ENCODE data around the gene TMEM144. TPM values are rescaled to one million over a fixed set of nuclear protein-coding genes. Genes with fewer than 3 reads are reported as not detected.
"Not testable (repeated sequence)": the region's sequence is repeated elsewhere in the genome, so short reads cannot be mapped to it uniquely, and the experiment has no call there.

Gene TMEM144
- total RNA-seq, 1 donor, result 2.2 TPM

GRCh38 chr4:158203929-158204328, 6.4 kb upstream of the TMEM144 start:
- no peak overlapping the region for H3K4me3 ChIP-seq (ENCODE audit: low read length)
- no peaks in the 10 kb centered on the region for H3K9me3 ChIP-seq (ENCODE audit: low read depth, low read length)
- no peaks in the 10 kb centered on the region for H3K27me3 ChIP-seq (ENCODE audit: insufficient read depth, low read length)
- H3K4me1 ChIP-seq (ENCODE audit: insufficient read depth, low read length), result peaks cover 23% of the 10 kb centered on the region

DNA sequence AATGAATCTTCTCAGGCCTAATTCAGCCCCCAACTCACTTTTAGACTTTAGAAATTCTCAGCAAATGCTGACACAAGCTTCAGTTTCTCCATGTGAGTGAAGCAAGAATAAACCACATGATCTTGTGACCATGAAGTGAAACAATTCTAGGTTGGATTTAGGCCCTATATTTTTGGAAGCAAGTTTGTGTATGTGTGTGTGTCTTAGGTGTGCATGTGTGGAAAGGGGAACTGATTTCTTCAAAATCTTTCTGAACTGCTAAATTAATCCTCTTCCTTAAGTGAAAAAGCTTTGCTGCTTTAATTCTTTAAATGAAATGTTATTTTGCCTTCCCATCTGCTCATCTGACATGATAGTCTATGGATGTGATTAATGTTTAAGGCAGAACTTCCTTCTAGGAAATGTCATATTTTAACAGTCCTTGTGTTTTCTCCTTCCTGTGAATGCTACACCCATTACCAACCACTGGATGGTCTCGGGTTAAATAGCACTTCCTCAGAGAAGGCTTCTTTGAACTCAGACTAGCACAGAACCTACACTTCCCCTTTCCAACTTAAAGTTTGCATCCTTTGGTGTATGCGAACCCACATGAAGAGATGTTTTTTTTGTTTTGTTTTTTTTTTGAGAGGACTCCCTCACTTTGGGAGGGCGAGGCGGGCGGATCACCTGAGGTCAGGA, 1.2 kb upstream of the TMEM144 start:
- H3K4me1 ChIP-seq (ENCODE audit: insufficient read depth, low read length), result peaks cover 34% of the 10 kb centered on the region
- no peak overlapping the region for H3K4me3 ChIP-seq (ENCODE audit: low read length)
- no peaks in the 10 kb centered on the region for H3K27me3 ChIP-seq (ENCODE audit: insufficient read depth, low read length)
- no peaks in the 10 kb centered on the region for H3K9me3 ChIP-seq (ENCODE audit: low read depth, low read length)

DNA sequence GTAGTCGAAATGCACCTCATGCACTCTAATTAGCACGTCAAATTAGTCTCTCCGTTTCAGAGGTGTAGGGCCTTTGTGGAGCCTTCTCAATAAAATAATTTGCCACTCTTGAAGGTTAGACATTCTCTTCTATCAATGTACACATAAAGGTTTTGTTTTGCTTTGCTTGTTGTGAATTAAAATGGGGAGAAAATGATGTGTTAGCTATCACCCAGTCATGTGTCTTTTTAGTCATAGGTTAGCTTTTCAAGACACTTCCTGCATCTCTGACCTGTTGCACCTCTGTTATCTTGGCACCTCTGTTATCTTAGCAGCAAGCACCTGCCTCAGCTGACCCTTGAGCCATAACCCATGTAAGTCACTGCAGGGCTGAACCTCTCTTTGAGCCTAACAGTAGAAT, 936 bp downstream of the TMEM144 start:
- Histone ChIP-seq H3K4me3 (ENCODE audit: low read length) (no peak overlapping the region), H3K9me3 (ENCODE audit: low read depth, low read length) (no peaks in the 10 kb centered on the region)

GRCh38 chr4:158213466-158213865, 3.2 kb downstream of the TMEM144 start:
- no peaks in the 10 kb centered on the region for H3K9me3 ChIP-seq (ENCODE audit: low read depth, low read length)
- no peak overlapping the region for H3K4me3 ChIP-seq (ENCODE audit: low read length)
- no peaks in the 10 kb centered on the region for H3K27me3 ChIP-seq (ENCODE audit: insufficient read depth, low read length)

More for the DNA sequence above, 936 bp downstream of the TMEM144 start:
- H3K27me3 ChIP-seq (ENCODE audit: insufficient read depth, low read length), result no peaks in the 10 kb centered on the region
- peaks cover 34% of the 10 kb centered on the region for H3K4me1 ChIP-seq (ENCODE audit: insufficient read depth, low read length)

GRCh38 chr4:158214856-158215255, 4.6 kb downstream of the TMEM144 start:
- Histone ChIP-seq H3K4me3 (ENCODE audit: low read length) (no peak overlapping the region), H3K27me3 (ENCODE audit: insufficient read depth, low read length) (no peaks in the 10 kb centered on the region), H3K4me1 (ENCODE audit: insufficient read depth, low read length) (peaks cover 15% of the 10 kb centered on the region), H3K9me3 (ENCODE audit: low read depth, low read length) (no peaks in the 10 kb centered on the region)

More at GRCh38 chr4:158213466-158213865, 3.2 kb downstream of the TMEM144 start:
- H3K4me1 ChIP-seq (ENCODE audit: insufficient read depth, low read length), result peaks cover 28% of the 10 kb centered on the region

GRCh38 chr4:158217763-158218162, 7.5 kb downstream of the TMEM144 start:
- Histone ChIP-seq H3K4me1 (ENCODE audit: insufficient read depth, low read length) (no peaks in the 10 kb centered on the region), H3K9me3 (ENCODE audit: low read depth, low read length) (no peaks in the 10 kb centered on the region), H3K27me3 (ENCODE audit: insufficient read depth, low read length) (no peaks in the 10 kb centered on the region), H3K4me3 (ENCODE audit: low read length) (no peak overlapping the region)

- Histone ChIP-seq H3K9me3 (ENCODE audit: low read depth, low read length) (no peaks in the 10 kb centered on the region), H3K4me1 (ENCODE audit: insufficient read depth, low read length) (no peaks in the 10 kb centered on the region), H3K27me3 (ENCODE audit: insufficient read depth, low read length) (no peaks in the 10 kb centered on the region), H3K4me3 (ENCODE audit: low read length) (no peak overlapping the region)
Observed at GRCh38 chr4:158219623-158220022, 9.3 kb downstream of the TMEM144 start.

GRCh38 chr4:158224318-158224717, 14.0 kb downstream of the TMEM144 start:
- not testable (repeated sequence) for H3K9me3 ChIP-seq (ENCODE audit: low read depth, low read length); H3K4me1 ChIP-seq (ENCODE audit: insufficient read depth, low read length); H3K4me3 ChIP-seq (ENCODE audit: low read length); H3K27me3 ChIP-seq (ENCODE audit: insufficient read depth, low read length)

DNA sequence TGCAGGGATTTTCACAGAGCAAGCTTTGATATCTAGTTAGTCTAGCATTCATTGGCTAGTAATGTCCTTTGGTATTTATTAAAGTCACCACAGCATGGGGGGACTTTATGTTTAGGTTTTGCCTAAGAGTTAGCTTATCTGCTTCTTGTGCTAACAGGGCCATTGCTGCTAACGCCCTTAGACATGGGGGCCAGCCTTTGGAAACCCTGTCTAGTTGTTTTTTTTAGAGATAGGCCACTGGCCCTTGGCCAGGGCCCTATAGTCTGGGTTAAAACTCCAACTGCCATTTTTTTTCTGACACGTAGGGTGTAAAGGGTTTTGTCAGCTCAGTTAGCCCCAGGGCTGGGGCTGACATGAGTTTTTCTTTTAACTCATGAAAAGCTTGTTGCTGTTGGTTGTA, 14.7 kb downstream of the TMEM144 start:
- not testable (repeated sequence) for H3K4me1 ChIP-seq (ENCODE audit: insufficient read depth, low read length); H3K27me3 ChIP-seq (ENCODE audit: insufficient read depth, low read length); H3K4me3 ChIP-seq (ENCODE audit: low read length); H3K9me3 ChIP-seq (ENCODE audit: low read depth, low read length)

- H3K4me3 ChIP-seq (ENCODE audit: low read length); H3K9me3 ChIP-seq (ENCODE audit: low read depth, low read length); H3K4me1 ChIP-seq (ENCODE audit: insufficient read depth, low read length); H3K27me3 ChIP-seq (ENCODE audit: insufficient read depth, low read length): not testable (repeated sequence)
Observed at GRCh38 chr4:158227880-158228279, 17.6 kb downstream of the TMEM144 start.

GRCh38 chr4:158228399-158228798, 18.1 kb downstream of the TMEM144 start:
- H3K27me3 ChIP-seq (ENCODE audit: insufficient read depth, low read length); H3K9me3 ChIP-seq (ENCODE audit: low read depth, low read length); H3K4me3 ChIP-seq (ENCODE audit: low read length); H3K4me1 ChIP-seq (ENCODE audit: insufficient read depth, low read length): not testable (repeated sequence)

GRCh38 chr4:158229768-158230167, 19.5 kb downstream of the TMEM144 start:
- Histone ChIP-seq H3K27me3 (ENCODE audit: insufficient read depth, low read length) (no peaks in the 10 kb centered on the region), H3K4me3 (ENCODE audit: low read length) (no peak overlapping the region), H3K4me1 (ENCODE audit: insufficient read depth, low read length) (no peaks in the 10 kb centered on the region), H3K9me3 (ENCODE audit: low read depth, low read length) (no peaks in the 10 kb centered on the region)

GRCh38 chr4:158234671-158235070, 24.4 kb downstream of the TMEM144 start:
- Histone ChIP-seq H3K9me3 (ENCODE audit: low read depth, low read length) (no peaks in the 10 kb centered on the region), H3K4me1 (ENCODE audit: insufficient read depth, low read length) (no peaks in the 10 kb centered on the region), H3K4me3 (ENCODE audit: low read length) (no peak overlapping the region), H3K27me3 (ENCODE audit: insufficient read depth, low read length) (no peaks in the 10 kb centered on the region)

DNA sequence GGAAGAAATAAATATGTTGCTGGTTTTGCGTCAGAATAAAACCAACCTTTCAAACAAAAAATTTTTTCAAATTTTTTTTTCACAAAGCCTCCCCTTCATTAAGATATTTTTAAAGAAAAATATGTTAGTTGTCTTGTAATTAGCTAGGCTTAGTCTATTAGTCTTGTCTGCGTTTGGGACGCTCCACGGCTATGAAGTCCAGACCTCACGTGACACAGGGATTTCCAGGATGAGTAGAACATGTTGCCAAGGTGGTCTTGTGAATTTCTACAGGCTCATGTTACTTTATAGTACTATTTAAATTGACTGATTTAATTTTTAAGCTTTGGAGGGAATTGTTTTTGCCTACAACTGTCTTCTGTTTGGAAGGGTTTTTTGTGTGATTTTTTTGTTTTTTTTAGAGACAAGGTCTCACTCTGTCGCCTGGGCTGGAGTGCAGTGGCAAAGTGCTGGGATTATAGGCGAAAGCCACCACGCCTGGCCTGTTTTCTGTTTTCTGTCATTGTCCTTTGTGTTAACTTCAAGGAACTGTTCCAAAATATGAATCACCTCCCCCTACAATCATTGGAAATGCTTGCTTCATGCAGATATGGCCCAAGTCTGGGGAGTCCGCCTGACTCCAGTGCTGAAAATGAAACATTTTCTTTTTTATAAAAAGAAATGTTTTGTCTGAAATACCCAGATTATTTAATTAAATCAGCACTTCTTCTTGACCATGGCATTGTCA, 26.2 kb downstream of the TMEM144 start:
- Histone ChIP-seq H3K4me1 (ENCODE audit: insufficient read depth, low read length) (no peaks in the 10 kb centered on the region), H3K27me3 (ENCODE audit: insufficient read depth, low read length) (no peaks in the 10 kb centered on the region), H3K9me3 (ENCODE audit: low read depth, low read length) (no peaks in the 10 kb centered on the region), H3K4me3 (ENCODE audit: low read length) (no peak overlapping the region)

DNA sequence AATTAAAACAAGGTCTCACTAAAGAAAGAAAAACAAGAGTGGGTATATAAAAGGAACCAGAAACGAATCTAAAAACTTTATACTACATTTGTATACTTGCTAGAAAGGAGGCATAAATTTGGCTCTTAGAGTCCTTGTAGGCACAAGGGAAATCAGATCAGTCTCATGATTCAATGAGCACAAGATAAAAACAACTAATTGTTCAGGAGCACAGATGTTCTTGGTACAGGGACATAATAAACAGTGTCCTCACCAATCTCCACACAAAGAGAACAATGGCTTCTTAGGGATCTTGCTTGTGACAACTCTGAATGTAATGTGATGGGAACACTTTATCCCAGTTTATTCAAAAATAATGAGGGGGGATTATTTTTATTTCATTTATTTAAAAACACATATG, 28.3 kb downstream of the TMEM144 start:
- Histone ChIP-seq H3K27me3 (ENCODE audit: insufficient read depth, low read length) (no peaks in the 10 kb centered on the region), H3K4me1 (ENCODE audit: insufficient read depth, low read length) (no peaks in the 10 kb centered on the region), H3K4me3 (ENCODE audit: low read length) (no peak overlapping the region), H3K9me3 (ENCODE audit: low read depth, low read length) (no peaks in the 10 kb centered on the region)

GRCh38 chr4:158239196-158239595, 28.9 kb downstream of the TMEM144 start:
- H3K4me1 ChIP-seq (ENCODE audit: insufficient read depth, low read length), result no peaks in the 10 kb centered on the region
- no peaks in the 10 kb centered on the region for H3K9me3 ChIP-seq (ENCODE audit: low read depth, low read length)
- H3K27me3 ChIP-seq (ENCODE audit: insufficient read depth, low read length), result no peaks in the 10 kb centered on the region
- no peak overlapping the region for H3K4me3 ChIP-seq (ENCODE audit: low read length)

Data from mononuclear cell (primary cell).